GM12878 (cell line): ENCODE data around the gene EPHA7. TPM values are rescaled to one million over a fixed set of nuclear protein-coding genes. Genes with fewer than 3 reads are reported as not detected.

Experiments used
- ATAC-seq: fragments of 200-7000 bp; cut with Tn5 transposase; 3 replicates; pipeline ENCODE4 v1.9.1; 2020; ENCODE audit warnings: mild to moderate bottlenecking, moderate library complexity
- BruUV-seq: library from RNA; stranded (reverse); fragments of 400-500 nt; replicated peaks from 2 replicates; lab custom pipeline; 2021; lab: Mats Ljungman, UMichigan
- CTCF ChIA-PET: fragments of 300-600 bp; sonication (Branson Sonifier 250); formaldehyde crosslinking; extraction: SDS; loops from one replicate; lab custom pipeline; 2021; ENCODE audit warnings: inconsistent platforms; lab: Yijun Ruan, JAX
- POLR2A ChIA-PET: fragments of 350-600 bp; formaldehyde crosslinking; extraction: SDS; loops from one replicate; lab custom pipeline; 2021; ENCODE audit warnings: inconsistent platforms; lab: Charles Lee
- RAD21 ChIA-PET: fragments of 300-600 bp; sonication (Branson Sonifier 250); formaldehyde crosslinking; loops from one replicate; lab custom pipeline; 2023; ENCODE audit warnings: antibody characterized with exemption; ENCODE audit not compliant: unreplicated experiment; lab: Charles Lee
- SMC1A ChIA-PET: fragments of 300-600 bp; sonication (Branson Sonifier 250); formaldehyde crosslinking; loops from one replicate; lab custom pipeline; 2023; ENCODE audit not compliant: unreplicated experiment, uncharacterized antibody; lab: Charles Lee
- DNase-seq: peaks from one replicate; pipeline ENCODE4 v3.0.0-alpha.2; 2011; ENCODE audit warnings: low read depth, low spot score
- FAIRE-seq: peaks from 3 replicates; lab custom pipeline; 2011; peaks lifted over from hg19 to GRCh38; lab: Jason Lieb, UNC
- H2AFZ ChIP-seq: 2 replicates; pipeline ENCODE4 v1.6.0; 2011; ENCODE audit warnings: low read depth, low read length, control low read depth; ENCODE audit not compliant: control insufficient read depth
- H3K27ac ChIP-seq: 2 replicates; pipeline ENCODE4 v1.5.1; 2011; ENCODE audit warnings: control low read depth; ENCODE audit not compliant: control insufficient read depth, insufficient read depth
- H3K27me3 ChIP-seq, 2 experiments: replicated peaks in 1 of 2; 2 replicates each; pipeline versions ENCODE4 v1.6.0 to v1.6.1; 2011; ENCODE audit warnings: low read length in 1 of 2; ENCODE audit not compliant: control insufficient read depth in 2 of 2, insufficient read depth in 2 of 2
- H3K36me3 ChIP-seq, 2 experiments: 2 replicates each; pipeline ENCODE4 v1.5.1; 2011; ENCODE audit warnings: low read length in 1 of 2; ENCODE audit not compliant: control insufficient read depth in 2 of 2, insufficient read depth in 2 of 2
- H3K4me1 ChIP-seq: 2 replicates; pipeline ENCODE4 v1.6.1; 2011; ENCODE audit warnings: mild to moderate bottlenecking, low read length, moderate library complexity, mixed read lengths; ENCODE audit not compliant: control insufficient read depth, insufficient read depth
- H3K4me2 ChIP-seq: 2 replicates; pipeline ENCODE4 v1.6.0; 2011; ENCODE audit warnings: control low read depth; ENCODE audit not compliant: control insufficient read depth, insufficient read depth
- H3K4me3 ChIP-seq: fragments of 200-600 bp; sonication (generic); 2 replicates; pipeline ENCODE4 v1.5.1; 2016
- H3K79me2 ChIP-seq: 2 replicates; pipeline ENCODE4 v1.6.0; 2011; ENCODE audit warnings: low read length; ENCODE audit not compliant: control insufficient read depth, insufficient read depth
- H3K9ac ChIP-seq: 2 replicates; pipeline ENCODE4 v1.8.0; 2011; ENCODE audit warnings: low read length, control low read depth, mixed read lengths; ENCODE audit not compliant: control insufficient read depth, insufficient read depth
- H3K9me3 ChIP-seq: replicated peaks from 3 replicates; pipeline ENCODE4 v1.5.1; 2011; ENCODE audit warnings: mild to moderate bottlenecking, low read length; ENCODE audit not compliant: control insufficient read depth, insufficient read depth
- H4K20me1 ChIP-seq: 2 replicates; pipeline ENCODE4 v1.6.0; 2011; ENCODE audit not compliant: control insufficient read depth, insufficient read depth
- ATF2 ChIP-seq: IDR thresholded peaks from 2 replicates; pipeline ENCODE4 v1.6.1; 2012; ENCODE audit warnings: low read length, inconsistent platforms
- BCL3 ChIP-seq: IDR thresholded peaks from 2 replicates; pipeline ENCODE4 v1.6.1; 2011; ENCODE audit warnings: borderline replicate concordance, low read depth, mild to moderate bottlenecking, moderate library complexity, low read length; ENCODE audit not compliant: insufficient read depth, poor library complexity, severe bottlenecking
- BMI1 ChIP-seq: fragments of 450-650 bp; IDR thresholded peaks from 2 replicates; pipeline ENCODE4 v1.6.1; 2016; ENCODE audit warnings: mild to moderate bottlenecking, moderate library complexity, borderline replicate concordance
- CHD4 ChIP-seq: fragments of 200-600 bp; sonication (generic); IDR thresholded peaks from 2 replicates; pipeline ENCODE4 v1.6.1; 2016; ENCODE audit warnings: mild to moderate bottlenecking
- E4F1 ChIP-seq: fragments of 450-650 bp; IDR thresholded peaks from 2 replicates; pipeline ENCODE4 v1.6.1; 2018; ENCODE audit warnings: borderline replicate concordance, mild to moderate bottlenecking; ENCODE audit not compliant: partially characterized antibody
- EED ChIP-seq: sonication (generic); IDR thresholded peaks from 2 replicates; pipeline ENCODE4 v1.6.1; 2016; ENCODE audit warnings: antibody characterized with exemption, low read depth
- MTA2 ChIP-seq: fragments of 450-650 bp; IDR thresholded peaks from 2 replicates; pipeline ENCODE4 v1.6.1; 2016; ENCODE audit warnings: low read depth, mild to moderate bottlenecking, moderate library complexity
- MTA3 ChIP-seq: IDR thresholded peaks from 2 replicates; pipeline ENCODE4 v1.6.1; 2012; ENCODE audit warnings: low read length, inconsistent platforms, borderline replicate concordance
- MYC ChIP-seq: IDR thresholded peaks from 2 replicates; pipeline ENCODE4 v1.6.1; 2011; ENCODE audit warnings: mild to moderate bottlenecking, low read length, moderate library complexity, inconsistent platforms; ENCODE audit not compliant: insufficient read depth, insufficient replicate concordance, insufficient read length, severe bottlenecking
- NBN ChIP-seq: fragments of 450-650 bp; IDR thresholded peaks from 2 replicates; pipeline ENCODE4 v1.6.1; 2016
- POLR2A ChIP-seq: IDR thresholded peaks from 2 replicates; pipeline ENCODE4 v1.6.1; 2011; ENCODE audit warnings: low read depth, mild to moderate bottlenecking, low read length
- RELA ChIP-seq: fragments of 450-650 bp; IDR thresholded peaks from 2 replicates; pipeline ENCODE4 v1.8.0; 2014; ENCODE audit warnings: borderline replicate concordance; ENCODE audit not compliant: partially characterized antibody
- SMAD1 ChIP-seq: fragments of 450-650 bp; IDR thresholded peaks from 2 replicates; pipeline ENCODE4 v1.6.1; 2018; ENCODE audit warnings: mild to moderate bottlenecking, low read depth; ENCODE audit not compliant: partially characterized antibody
- SUZ12 ChIP-seq: fragments of 200-600 bp; sonication (generic); IDR thresholded peaks from one replicate; pipeline ENCODE4 v1.6.1; 2018; ENCODE audit warnings: antibody characterized with exemption, mild to moderate bottlenecking; ENCODE audit not compliant: unreplicated experiment
- ZBTB4 ChIP-seq: fragments of 450-650 bp; formaldehyde crosslinking; IDR thresholded peaks from 2 replicates; pipeline ENCODE4 v1.4.0; 2022; ENCODE audit warnings: mild to moderate bottlenecking, moderate library complexity
- ZNF24 ChIP-seq: fragments of 450-650 bp; IDR thresholded peaks from 2 replicates; pipeline ENCODE4 v1.6.1; 2017; ENCODE audit warnings: antibody characterized with exemption, mild to moderate bottlenecking
- ZNF274 ChIP-seq: IDR thresholded peaks from one replicate; pipeline ENCODE4 v1.8.0; 2011; ENCODE audit not compliant: insufficient read length, insufficient read depth
- WGBS: methylation state at CpG from one replicate; pipeline ENCODE4 v1.1.6; 2016; ENCODE audit warnings: low lambda C conversion rate; ENCODE audit not compliant: insufficient replicate concordance, insufficient coverage; ENCODE audit errors: missing lambda C conversion rate; 5-methylcytosine and 5-hydroxymethylcytosine counted together
- in situ Hi-C: fragments of 300-500 bp; cut with MboI; formaldehyde crosslinking; loops from 9 replicates; pipeline ENCODE4 v1.14.3; 2018; ENCODE audit warnings: mixed read lengths
- intact Hi-C: fragments of 100-400 bp; cut with micrococcal nuclease; formaldehyde crosslinking; loops from one replicate; pipeline ENCODE4 v1.14.2; 2022; ENCODE audit not compliant: unreplicated experiment
- polyA plus RNA-seq, 11 experiments: library from polyadenylated mRNA; depleted of rRNA in 4 of 11; unstranded in 6 of 11; stranded (reverse) in 5 of 11; fragments of >200 nt; fragmentation: Nextera tagmentation in 4 of 11; fragmentation: Illumina TruSeq in 1 of 11; extraction: Ambion mirVana in 4 of 11; extraction: Trizol in 1 of 11; gene quantifications; 1 replicate in 1 of 11; 2 replicates in 10 of 11; pipeline versions ENCODE4 v1.2.1 to v1.2.3, GENCODE V29; 2011 to 2016; ENCODE audit warnings: inconsistent platforms in 2 of 11, missing spikeins in 2 of 11, low read depth in 1 of 11
- total RNA-seq, 4 experiments: library from RNA; depleted of rRNA in 3 of 4; stranded (reverse); fragments of >200 nt in 3 of 4; fragmentation: Illumina TruSeq in 1 of 4; extraction: Trizol in 1 of 4; gene quantifications; 2 replicates each; pipeline versions ENCODE4 v1.2.1 to v1.2.3, GENCODE V29; 2013 to 2021

The EPHA7 gene
- total and polyA plus RNA-seq, 10 of the 15 experiments (the other 5 are each of a cell fraction or from before 2014, with no cell fraction given), result not detected

GRCh38 chr6:93293460-93293859, 125.9 kb downstream of the EPHA7 start:
- ATAC-seq (no peak), DNase-seq (no peak), FAIRE-seq (no peak)
- WGBS, result 11% methylated on average over 4 of the region's 4 CpGs
- no peaks in the 10 kb centered on the region for H3K4me1 ChIP-seq
- no peaks in the 10 kb centered on the region for H3K36me3 ChIP-seq
- ChIA-PET SMC1A (interaction anchor here (0.9 kb wide), 1 partner anchor 37 kb away, joined by 3 read pairs; no protein-coding TSS in a partner anchor), POLR2A (no interaction called here), CTCF (no interaction called here), RAD21 (no interaction called here)
- H3K27ac ChIP-seq, result no peak overlapping the region
- intact Hi-C loops, result no loop called here
- no TSS peak for BruUV-seq
- H3K9me3 ChIP-seq, result no peaks in the 10 kb centered on the region; the same call in 2 of the 3 replicates
- no peaks in the 10 kb centered on the region for H4K20me1 ChIP-seq
- no peaks in the 10 kb centered on the region for H3K79me2 ChIP-seq
- H3K9ac ChIP-seq, result no peak overlapping the region
- no peak overlapping the region for H3K4me3 ChIP-seq
- H3K4me2 ChIP-seq, result no peak overlapping the region
- H2AFZ ChIP-seq, result no peak overlapping the region
- no peaks in the 10 kb centered on the region for H3K27me3 ChIP-seq
- in situ Hi-C loops, result no loop called here
- TF ChIP-seq BCL3 (no peak), POLR2A (no peak), SUZ12 (no peak), MYC (no peak), MTA2 (no peak), CHD4 (no peak), NBN (no peak), ZNF24 (no peak), ZBTB4 (CRISPR knock-in tag) (no peak), ATF2 (no peak), ZNF274 (no peak), E4F1 (no peak), MTA3 (no peak), RELA (no peak), BMI1 (no peak), EED (no peak), SMAD1 (no peak)
